PC-9 (cell line): ENCODE measurements around the gene RRM2. TPM values are rescaled to one million over a fixed set of nuclear protein-coding genes. Genes with fewer than 3 reads are reported as not detected.

Experiments
- BruUV-seq: library from RNA; stranded (reverse); fragments of 400-500 nt; replicated peaks from 2 replicates; lab custom pipeline; 2021; lab: Mats Ljungman, UMichigan
- CTCF ChIA-PET: fragments of 300-600 bp; sonication (Branson Sonifier 250); formaldehyde crosslinking; loops from one replicate; lab custom pipeline; 2022; ENCODE audit warnings: antibody characterized with exemption; lab: Charles Lee
- POLR2A ChIA-PET: fragments of 300-600 bp; sonication (Branson Sonifier 250); formaldehyde crosslinking; loops from one replicate; lab custom pipeline; 2022; ENCODE audit warnings: antibody characterized with exemption; ENCODE audit not compliant: unreplicated experiment; lab: Charles Lee
- DNase-seq, 2 experiments: peaks; one replicate each; pipeline versions ENCODE4 v3.0.0 to v3.0.0-alpha.2; 2015 to 2022; ENCODE audit warnings: mixed read lengths in 1 of 2
- H2AFZ ChIP-seq: fragments of 200-600 bp; sonication (generic); 2 replicates; pipeline ENCODE4 v1.8.1; 2017; ENCODE audit warnings: antibody characterized with exemption
- H3F3A ChIP-seq: fragments of 200-600 bp; sonication (generic); 2 replicates; pipeline ENCODE4 v1.8.1; 2017; ENCODE audit warnings: antibody characterized with exemption, mild to moderate bottlenecking, low read depth; ENCODE audit not compliant: insufficient read depth
- H3K27ac ChIP-seq: fragments of 200-600 bp; sonication (generic); 2 replicates; pipeline ENCODE4 v1.6.1; 2016; ENCODE audit warnings: mixed run types
- H3K27me3 ChIP-seq: fragments of 200-600 bp; sonication (generic); 2 replicates; pipeline ENCODE4 v1.6.1; 2016; ENCODE audit warnings: low read depth, mixed run types; ENCODE audit not compliant: insufficient read depth
- H3K36me3 ChIP-seq: fragments of 200-600 bp; sonication (generic); 2 replicates; pipeline ENCODE4 v1.6.1; 2016; ENCODE audit warnings: low read depth, mixed run types
- H3K4me1 ChIP-seq: fragments of 200-600 bp; sonication (generic); replicated peaks from 2 replicates; pipeline ENCODE4 v1.6.1; 2016; ENCODE audit warnings: mixed run types; ENCODE audit not compliant: insufficient read depth
- H3K4me2 ChIP-seq: fragments of 200-600 bp; sonication (generic); 2 replicates; pipeline ENCODE4 v1.6.1; 2017; ENCODE audit warnings: mixed run types
- H3K4me3 ChIP-seq: fragments of 200-600 bp; sonication (generic); 2 replicates; pipeline ENCODE4 v1.6.1; 2016; ENCODE audit warnings: mixed run types
- H3K79me2 ChIP-seq: fragments of 200-600 bp; sonication (generic); 2 replicates; pipeline ENCODE4 v1.6.1; 2017; ENCODE audit warnings: low read depth, mixed run types
- H3K9me2 ChIP-seq: fragments of 200-600 bp; sonication (generic); 2 replicates; pipeline ENCODE4 v1.8.1; 2017; ENCODE audit warnings: mild to moderate bottlenecking; ENCODE audit not compliant: insufficient read depth
- H3K9me3 ChIP-seq: fragments of 200-600 bp; sonication (generic); 2 replicates; pipeline ENCODE4 v1.8.1; 2016; ENCODE audit warnings: low read depth; ENCODE audit not compliant: insufficient read depth
- H4K20me1 ChIP-seq: fragments of 200-600 bp; sonication (generic); 2 replicates; pipeline ENCODE4 v1.8.1; 2017; ENCODE audit not compliant: insufficient read depth
- CTCF ChIP-seq: fragments of 200-600 bp; sonication (generic); conservative IDR thresholded peaks from 2 replicates; pipeline ENCODE4 v1.6.1; 2017; ENCODE audit warnings: mixed run types, antibody characterized with exemption, mild to moderate bottlenecking, moderate library complexity
- EZH2 ChIP-seq: fragments of 200-600 bp; sonication (generic); IDR thresholded peaks from 2 replicates; pipeline ENCODE4 v1.8.0; 2017; ENCODE audit warnings: antibody characterized with exemption, low read depth
- intact Hi-C: fragments of 100-400 bp; cut with micrococcal nuclease; formaldehyde crosslinking; loops from one replicate; pipeline ENCODE4 v1.10.0; 2022; ENCODE audit not compliant: unreplicated experiment
- total RNA-seq: library from RNA; stranded (reverse); gene quantifications from 2 replicates; pipeline ENCODE4 v1.2.3, GENCODE V29; 2021

RRM2 gene
- total RNA-seq, 1 experiment from 2014 or later: 105 TPM

GRCh38 chr2:10075571-10076209, 46.8 kb upstream of the RRM2 start:
- no TSS peak for BruUV-seq
- TF ChIP-seq EZH2 (no peak), CTCF (no peak)
- Histone ChIP-seq H4K20me1 (no peaks in the 10 kb centered on the region), H3K9me2 (no peaks in the 10 kb centered on the region), H3K36me3 (no peaks in the 10 kb centered on the region), H3K4me3 (no peak overlapping the region), H3K4me1 (peaks cover 5% of the 10 kb centered on the region; the same call in 1 of the 2 replicates), H3K27ac (no peak overlapping the region), H3K9me3 (no peaks in the 10 kb centered on the region), H2AFZ (no peak overlapping the region), H3K4me2 (no peak overlapping the region), H3K27me3 (peaks cover 31% of the 10 kb centered on the region), H3F3A (peaks cover 17% of the 10 kb centered on the region), H3K79me2 (no peaks in the 10 kb centered on the region)
- ChIA-PET POLR2A (no interaction called here), CTCF (interaction anchor here (0.7 kb wide), 1 partner anchor 21 kb away, joined by 3 read pairs; no protein-coding TSS in a partner anchor)
- no peak for DNase-seq
- intact Hi-C loops: no loop called here

- H3K9me3 ChIP-seq: no peaks in the 10 kb centered on the region
- no peak overlapping the region for H3K4me3 ChIP-seq
- H3K27ac ChIP-seq: no peak overlapping the region
- H2AFZ ChIP-seq: no peak overlapping the region
- H3F3A ChIP-seq: peaks cover 17% of the 10 kb centered on the region
- ChIA-PET POLR2A (no interaction called here), CTCF (interaction anchor here (0.5 kb wide), 1 partner anchor 28 kb away, joined by 9 read pairs; no protein-coding TSS in a partner anchor)
- H3K79me2 ChIP-seq: no peaks in the 10 kb centered on the region
- TF ChIP-seq EZH2 (no peak), CTCF (no peak)
- BruUV-seq: no TSS peak
- H3K4me2 ChIP-seq: no peak overlapping the region
- H3K27me3 ChIP-seq: peaks cover 31% of the 10 kb centered on the region
- intact Hi-C loops: no loop called here
- no peaks in the 10 kb centered on the region for H3K9me2 ChIP-seq
- no peak for DNase-seq
- no peaks in the 10 kb centered on the region for H3K36me3 ChIP-seq
- peaks cover 5% of the 10 kb centered on the region; the same call in 1 of the 2 replicates for H3K4me1 ChIP-seq
- no peaks in the 10 kb centered on the region for H4K20me1 ChIP-seq
Measured at GRCh38 chr2:10076511-10076910, 46.0 kb upstream of the RRM2 start.

GRCh38 chr2:10076988-10077527, 45.5 kb upstream of the RRM2 start:
- H3K79me2 ChIP-seq: no peaks in the 10 kb centered on the region
- no peaks in the 10 kb centered on the region for H3K9me2 ChIP-seq
- peaks cover 31% of the 10 kb centered on the region for H3K27me3 ChIP-seq
- H3K4me2 ChIP-seq: no peak overlapping the region
- no TSS peak for BruUV-seq
- DNase-seq: no peak
- ChIA-PET POLR2A (no interaction called here), CTCF (interaction anchor here (0.5 kb wide), 1 partner anchor 29 kb away, joined by 9 read pairs; no protein-coding TSS in a partner anchor)
- H4K20me1 ChIP-seq: no peaks in the 10 kb centered on the region
- H3F3A ChIP-seq: peaks cover 17% of the 10 kb centered on the region
- H3K27ac ChIP-seq: no peak overlapping the region
- H2AFZ ChIP-seq: no peak overlapping the region
- H3K4me3 ChIP-seq: no peak overlapping the region
- TF ChIP-seq EZH2 (no peak), CTCF (no peak)
- intact Hi-C loops: no loop called here
- no peaks in the 10 kb centered on the region for H3K36me3 ChIP-seq
- H3K4me1 ChIP-seq: peaks cover 5% of the 10 kb centered on the region; the same call in 1 of the 2 replicates
- H3K9me3 ChIP-seq: no peaks in the 10 kb centered on the region
